HG02588 (cell line): ENCODE data around the gene ITGA7.
"Not testable (repeated sequence)": the region's sequence is repeated elsewhere in the genome, so short reads cannot be mapped to it uniquely, and the experiment has no call there.

Experiments
- ATAC-seq: cut with Tn5 transposase; IDR thresholded peaks from one replicate; pipeline ENCODE4 v1.9.1; 2021; ENCODE audit warnings: mild to moderate bottlenecking, moderate library complexity; ENCODE audit not compliant: unreplicated experiment

ITGA7 gene

GRCh38 chr12:55654511-55655214, 53.0 kb downstream of the ITGA7 start:
- ATAC-seq = no peak

GRCh38 chr12:55653031-55653430, 54.7 kb downstream of the ITGA7 start:
- ATAC-seq = no peak

GRCh38 chr12:55652352-55652751, 55.4 kb downstream of the ITGA7 start:
- no peak for ATAC-seq

- ATAC-seq = no peak
These were observed 56.4 kb downstream of the ITGA7 start for GRCh38 chr12:55651299-55651683.

- ATAC-seq = not testable (repeated sequence)
These were observed 56.9 kb downstream of the ITGA7 start for GRCh38 chr12:55650620-55651298.

GRCh38 chr12:55647027-55647426, 60.7 kb downstream of the ITGA7 start:
- no peak for ATAC-seq

- no peak for ATAC-seq
These were observed 63.1 kb downstream of the ITGA7 start for GRCh38 chr12:55644591-55644990.

GRCh38 chr12:55642669-55643068, 65.0 kb downstream of the ITGA7 start:
- no peak for ATAC-seq

- no peak for ATAC-seq
These were observed 65.4 kb downstream of the ITGA7 start for GRCh38 chr12:55642267-55642666.

- no peak for ATAC-seq
These were observed 66.1 kb downstream of the ITGA7 start for GRCh38 chr12:55641595-55641994.

GRCh38 chr12:55637467-55637866, 70.2 kb downstream of the ITGA7 start:
- ATAC-seq = no peak

GRCh38 chr12:55636853-55637252, 70.9 kb downstream of the ITGA7 start, which contains the start of gene OR10P1:
OR10P1 (plus strand) TSS chr12:55636892; CDS start chr12:55636892, 0 bp downstream.
- no peak for ATAC-seq

GRCh38 chr12:55636116-55636655, 71.5 kb downstream of the ITGA7 start:
- ATAC-seq = no peak
